HG03571 (cell line): ENCODE results near the gene LRP1.

Experiments used
- ATAC-seq: cut with Tn5 transposase; IDR thresholded peaks from one replicate; pipeline ENCODE4 v1.9.1; 2021; ENCODE audit not compliant: unreplicated experiment

The LRP1 gene

DNA sequence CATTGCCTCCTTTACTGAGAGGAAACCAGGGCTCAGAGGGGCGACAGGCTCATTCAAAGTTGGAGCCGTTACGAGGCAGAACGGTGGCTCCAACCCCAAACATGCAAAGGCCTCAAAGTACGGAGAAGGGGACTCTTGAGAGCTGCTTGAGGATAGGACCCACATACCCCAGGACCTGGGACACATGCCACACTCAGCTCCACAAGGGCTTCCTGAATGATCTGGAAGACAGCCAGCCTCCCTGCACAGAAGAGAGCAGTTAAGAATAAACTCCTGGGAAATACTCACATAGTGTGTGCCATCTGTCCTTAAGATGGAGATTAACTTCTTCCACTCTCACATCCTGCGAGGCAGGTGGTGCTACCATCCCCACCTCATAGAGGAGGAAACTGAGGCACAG, 61.8 kb downstream of the LRP1 start:
- no peak for ATAC-seq

DNA sequence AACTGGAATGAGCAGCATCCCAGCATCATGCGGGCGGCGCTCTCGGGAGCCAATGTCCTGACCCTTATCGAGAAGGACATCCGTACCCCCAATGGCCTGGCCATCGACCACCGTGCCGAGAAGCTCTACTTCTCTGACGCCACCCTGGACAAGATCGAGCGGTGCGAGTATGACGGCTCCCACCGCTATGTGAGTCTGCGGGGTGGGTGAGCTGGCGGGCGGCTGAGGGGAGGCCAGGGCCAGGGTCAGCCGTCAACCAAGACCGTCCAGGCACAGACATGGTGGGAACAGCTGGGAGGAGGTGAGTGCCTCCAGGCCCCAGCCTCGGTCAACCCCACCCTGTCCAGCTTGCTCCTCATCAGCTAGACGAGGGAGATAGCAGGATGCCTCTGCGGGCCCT, 62.5 kb downstream of the LRP1 start:
- ATAC-seq: no peak

DNA sequence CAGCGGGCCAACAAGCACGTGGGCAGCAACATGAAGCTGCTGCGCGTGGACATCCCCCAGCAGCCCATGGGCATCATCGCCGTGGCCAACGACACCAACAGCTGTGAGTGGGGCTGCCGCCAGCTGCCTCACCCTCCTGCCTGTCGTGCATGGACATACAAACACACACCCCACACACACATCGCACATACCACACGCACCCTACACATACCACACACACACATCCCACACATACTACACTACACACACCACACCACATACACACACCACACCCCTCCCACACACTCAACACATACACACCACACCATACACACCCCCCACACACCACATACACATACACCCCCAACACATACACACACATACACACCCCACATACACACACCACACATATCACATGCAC, 63.1 kb downstream of the LRP1 start:
- no peak for ATAC-seq

DNA sequence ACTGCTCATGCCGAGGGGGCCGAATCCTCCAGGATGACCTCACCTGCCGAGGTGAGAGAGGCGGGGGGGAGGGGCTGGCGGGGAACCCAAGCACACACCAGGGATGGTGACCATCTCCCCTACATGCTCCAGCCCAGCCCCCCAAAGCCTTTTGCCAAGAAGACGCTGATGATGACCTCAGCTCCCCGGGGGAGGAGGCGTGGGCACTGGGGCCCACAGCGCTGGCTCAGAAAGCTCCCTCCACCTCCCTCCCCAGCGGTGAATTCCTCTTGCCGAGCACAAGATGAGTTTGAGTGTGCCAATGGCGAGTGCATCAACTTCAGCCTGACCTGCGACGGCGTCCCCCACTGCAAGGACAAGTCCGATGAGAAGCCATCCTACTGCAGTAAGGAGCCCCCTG, 64.6 kb downstream of the LRP1 start:
- ATAC-seq: no peak

DNA sequence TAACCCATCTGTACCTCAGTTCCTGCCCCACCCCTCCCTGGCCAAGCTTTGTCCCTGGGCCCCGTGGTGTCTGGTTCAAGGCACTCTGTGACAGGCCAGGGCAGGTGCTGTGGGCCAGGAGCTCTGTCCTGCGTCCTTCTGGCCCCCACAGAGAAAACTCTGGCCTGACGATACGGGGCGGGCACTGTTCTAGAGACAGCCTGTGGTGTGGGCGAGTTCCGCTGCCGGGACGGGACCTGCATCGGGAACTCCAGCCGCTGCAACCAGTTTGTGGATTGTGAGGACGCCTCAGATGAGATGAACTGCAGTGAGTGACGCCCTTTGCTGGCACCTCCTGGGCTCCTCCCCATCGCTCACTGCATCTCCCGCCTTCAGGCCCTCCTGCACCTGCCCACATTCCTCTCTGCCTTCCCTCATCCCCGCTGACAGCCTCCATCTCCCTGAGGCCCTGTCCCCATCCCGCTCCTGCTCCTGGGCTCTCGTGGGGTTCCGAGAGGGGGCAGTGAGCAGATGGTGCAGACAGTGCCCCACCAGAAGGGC, 65.5 kb downstream of the LRP1 start:
- no peak for ATAC-seq

DNA sequence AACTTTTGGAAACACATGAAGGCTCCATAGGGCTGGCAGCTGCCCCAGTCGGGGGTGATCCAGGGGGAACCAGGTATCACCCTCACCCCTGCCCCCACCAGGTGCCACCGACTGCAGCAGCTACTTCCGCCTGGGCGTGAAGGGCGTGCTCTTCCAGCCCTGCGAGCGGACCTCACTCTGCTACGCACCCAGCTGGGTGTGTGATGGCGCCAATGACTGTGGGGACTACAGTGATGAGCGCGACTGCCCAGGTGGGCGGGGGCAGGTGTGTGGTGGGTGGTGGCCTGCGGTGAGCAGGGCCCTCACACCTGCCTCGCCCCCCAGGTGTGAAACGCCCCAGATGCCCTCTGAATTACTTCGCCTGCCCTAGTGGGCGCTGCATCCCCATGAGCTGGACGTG, 66.0 kb downstream of the LRP1 start:
- no peak for ATAC-seq

DNA sequence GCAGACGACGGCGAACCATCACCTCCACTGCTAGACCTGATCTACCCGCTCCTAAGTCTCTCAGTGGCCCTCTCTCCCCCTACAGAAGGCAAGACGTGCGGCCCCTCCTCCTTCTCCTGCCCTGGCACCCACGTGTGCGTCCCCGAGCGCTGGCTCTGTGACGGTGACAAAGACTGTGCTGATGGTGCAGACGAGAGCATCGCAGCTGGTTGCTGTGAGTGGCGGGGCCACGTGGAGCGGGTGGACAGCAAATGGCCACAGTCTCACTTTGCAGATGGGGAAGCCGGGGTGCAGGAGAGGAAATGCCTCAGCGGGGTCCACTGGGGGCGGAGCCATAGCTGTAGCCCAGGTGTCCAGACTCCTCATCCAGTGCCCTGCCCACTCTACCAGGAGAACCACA, 66.9 kb downstream of the LRP1 start:
- ATAC-seq: no peak

DNA sequence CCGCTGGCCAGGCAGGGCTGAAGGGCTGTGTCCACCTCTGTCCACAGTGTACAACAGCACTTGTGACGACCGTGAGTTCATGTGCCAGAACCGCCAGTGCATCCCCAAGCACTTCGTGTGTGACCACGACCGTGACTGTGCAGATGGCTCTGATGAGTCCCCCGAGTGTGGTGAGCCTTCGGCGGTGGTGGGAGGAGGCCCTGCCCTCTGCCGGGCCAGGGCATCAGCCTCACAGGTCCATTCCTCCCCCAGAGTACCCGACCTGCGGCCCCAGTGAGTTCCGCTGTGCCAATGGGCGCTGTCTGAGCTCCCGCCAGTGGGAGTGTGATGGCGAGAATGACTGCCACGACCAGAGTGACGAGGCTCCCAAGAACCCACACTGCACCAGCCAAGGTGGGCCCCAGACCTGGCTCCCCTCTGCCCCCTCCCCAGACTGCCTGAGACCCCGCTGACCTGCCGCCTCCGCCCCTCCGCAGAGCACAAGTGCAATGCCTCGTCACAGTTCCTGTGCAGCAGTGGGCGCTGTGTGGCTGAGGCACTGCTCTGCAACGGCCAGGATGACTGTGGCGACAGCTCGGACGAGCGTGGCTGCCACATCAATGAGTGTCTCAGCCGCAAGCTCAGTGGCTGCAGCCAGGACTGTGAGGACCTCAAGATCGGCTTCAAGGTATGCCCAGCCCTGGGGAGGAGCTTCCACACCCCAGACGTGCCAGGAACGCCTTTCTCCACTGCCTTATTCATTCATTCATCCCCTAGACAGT, 67.5 kb downstream of the LRP1 start:
- no peak for ATAC-seq

DNA sequence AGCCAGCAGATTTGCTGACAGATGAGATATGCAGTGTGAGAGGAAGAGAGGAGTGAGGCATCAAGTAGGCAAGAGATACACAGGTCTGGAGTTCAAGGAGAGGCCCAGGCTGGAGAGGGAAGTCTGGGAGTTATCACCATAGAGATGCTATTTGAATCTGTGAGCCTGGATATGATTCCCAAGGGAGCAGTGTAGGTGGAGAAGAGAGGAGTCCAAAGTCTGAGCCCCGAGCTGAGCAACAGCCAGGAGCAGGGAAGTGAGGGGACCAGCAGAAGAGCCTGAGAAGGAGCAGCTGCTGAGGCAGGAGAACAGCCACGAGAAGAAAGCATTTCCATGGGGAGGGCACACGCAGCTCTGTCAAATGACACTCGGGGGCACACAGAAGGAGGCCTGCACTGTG, 68.2 kb downstream of the LRP1 start:
- no peak for ATAC-seq

DNA sequence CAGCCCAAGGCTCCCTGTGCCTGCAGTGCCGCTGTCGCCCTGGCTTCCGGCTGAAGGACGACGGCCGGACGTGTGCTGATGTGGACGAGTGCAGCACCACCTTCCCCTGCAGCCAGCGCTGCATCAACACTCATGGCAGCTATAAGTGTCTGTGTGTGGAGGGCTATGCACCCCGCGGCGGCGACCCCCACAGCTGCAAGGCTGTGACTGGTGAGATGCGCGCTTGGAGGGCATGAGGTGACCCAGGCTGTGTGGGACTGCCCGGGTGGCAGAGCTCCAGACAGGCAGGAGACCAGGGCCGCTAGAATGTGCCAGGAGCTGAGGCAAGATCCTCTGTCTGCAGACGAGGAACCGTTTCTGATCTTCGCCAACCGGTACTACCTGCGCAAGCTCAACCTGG, 68.7 kb downstream of the LRP1 start:
- ATAC-seq: no peak

DNA sequence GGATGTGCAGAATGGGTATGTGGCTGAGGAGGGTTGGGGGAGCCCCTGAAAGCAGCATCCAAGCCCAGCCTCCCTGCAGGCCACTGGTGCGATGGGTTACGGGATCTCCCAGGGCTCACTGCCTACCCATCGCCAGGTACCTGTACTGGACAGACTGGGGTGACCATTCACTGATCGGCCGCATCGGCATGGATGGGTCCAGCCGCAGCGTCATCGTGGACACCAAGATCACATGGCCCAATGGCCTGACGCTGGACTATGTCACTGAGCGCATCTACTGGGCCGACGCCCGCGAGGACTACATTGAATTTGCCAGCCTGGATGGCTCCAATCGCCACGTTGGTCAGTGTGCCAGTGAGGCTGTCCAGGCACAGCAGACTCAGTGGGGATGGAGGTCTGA, 70.0 kb downstream of the LRP1 start:
- ATAC-seq: no peak

DNA sequence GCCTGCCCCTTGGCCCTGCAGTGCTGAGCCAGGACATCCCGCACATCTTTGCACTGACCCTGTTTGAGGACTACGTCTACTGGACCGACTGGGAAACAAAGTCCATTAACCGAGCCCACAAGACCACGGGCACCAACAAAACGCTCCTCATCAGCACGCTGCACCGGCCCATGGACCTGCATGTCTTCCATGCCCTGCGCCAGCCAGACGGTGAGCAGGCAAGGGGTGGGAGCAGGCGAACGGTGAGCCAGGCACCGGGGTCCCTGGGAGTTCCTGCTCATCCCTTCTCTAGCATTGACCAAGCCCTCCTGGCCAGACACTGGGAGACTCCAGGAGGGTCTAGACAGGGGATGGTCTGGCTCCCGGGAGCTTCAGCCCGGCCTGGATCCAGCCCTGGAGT, 70.9 kb downstream of the LRP1 start:
- no peak for ATAC-seq

DNA sequence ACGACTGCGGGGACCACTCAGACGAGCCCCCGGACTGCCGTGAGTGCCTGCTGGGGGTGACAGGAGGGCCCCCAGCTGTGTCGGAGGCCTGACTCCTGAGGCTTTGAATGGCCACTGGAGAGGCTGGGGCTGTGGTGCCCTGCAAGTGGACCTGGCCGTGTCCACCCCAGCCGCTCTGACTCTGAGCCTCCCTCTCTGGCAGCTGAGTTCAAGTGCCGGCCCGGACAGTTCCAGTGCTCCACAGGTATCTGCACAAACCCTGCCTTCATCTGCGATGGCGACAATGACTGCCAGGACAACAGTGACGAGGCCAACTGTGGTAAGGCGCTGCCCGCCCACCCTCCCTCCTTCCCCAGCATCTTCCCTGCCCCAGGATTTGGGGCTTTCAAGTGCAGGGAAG, 72.2 kb downstream of the LRP1 start:
- ATAC-seq: no peak

DNA sequence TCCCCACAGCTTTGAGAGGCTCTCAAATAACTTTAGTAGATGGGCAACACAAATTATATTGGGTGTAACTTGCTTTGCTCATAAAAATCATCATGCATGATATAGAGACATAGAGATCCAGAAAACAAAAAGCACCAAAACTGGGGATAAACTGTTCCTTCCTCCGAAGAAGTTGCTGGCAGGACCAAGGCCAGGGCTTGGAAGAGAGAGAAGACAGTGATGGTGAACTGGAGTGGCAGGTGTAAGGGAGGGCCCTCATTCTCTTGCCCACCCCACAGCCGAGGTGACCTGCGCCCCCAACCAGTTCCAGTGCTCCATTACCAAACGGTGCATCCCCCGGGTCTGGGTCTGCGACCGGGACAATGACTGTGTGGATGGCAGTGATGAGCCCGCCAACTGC, 72.9 kb downstream of the LRP1 start:
- no peak for ATAC-seq

DNA sequence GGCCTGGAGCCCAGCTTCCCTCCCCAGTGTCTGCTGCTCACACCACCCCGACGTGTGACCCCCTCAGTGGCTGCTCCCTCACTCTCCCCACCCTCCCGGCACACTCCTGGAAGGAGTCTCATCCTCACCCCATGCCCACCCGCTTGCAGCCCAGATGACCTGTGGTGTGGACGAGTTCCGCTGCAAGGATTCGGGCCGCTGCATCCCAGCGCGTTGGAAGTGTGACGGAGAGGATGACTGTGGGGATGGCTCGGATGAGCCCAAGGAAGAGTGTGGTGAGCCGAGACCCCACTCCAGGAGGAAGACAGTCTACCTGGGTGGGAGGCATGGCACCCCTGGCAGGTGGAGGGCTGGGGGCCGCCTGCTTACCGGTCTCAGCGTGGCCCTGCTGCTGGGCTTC, 73.3 kb downstream of the LRP1 start:
- ATAC-seq: no peak

DNA sequence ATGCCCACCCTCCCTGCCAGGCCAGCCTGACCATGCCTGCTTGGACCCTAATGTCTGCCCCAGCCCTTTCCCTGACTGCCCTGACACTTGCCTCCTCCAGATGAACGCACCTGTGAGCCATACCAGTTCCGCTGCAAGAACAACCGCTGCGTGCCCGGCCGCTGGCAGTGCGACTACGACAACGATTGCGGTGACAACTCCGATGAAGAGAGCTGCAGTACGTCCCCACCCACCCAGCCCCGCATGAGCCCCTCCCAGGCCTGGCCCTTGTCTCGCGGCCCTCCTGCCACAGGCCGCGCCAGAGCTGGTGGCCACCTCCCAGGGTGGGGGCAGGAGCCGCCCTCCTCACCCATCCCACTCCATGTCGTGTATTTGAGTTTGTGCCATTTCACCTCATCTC, 74.0 kb downstream of the LRP1 start:
- ATAC-seq: no peak

DNA sequence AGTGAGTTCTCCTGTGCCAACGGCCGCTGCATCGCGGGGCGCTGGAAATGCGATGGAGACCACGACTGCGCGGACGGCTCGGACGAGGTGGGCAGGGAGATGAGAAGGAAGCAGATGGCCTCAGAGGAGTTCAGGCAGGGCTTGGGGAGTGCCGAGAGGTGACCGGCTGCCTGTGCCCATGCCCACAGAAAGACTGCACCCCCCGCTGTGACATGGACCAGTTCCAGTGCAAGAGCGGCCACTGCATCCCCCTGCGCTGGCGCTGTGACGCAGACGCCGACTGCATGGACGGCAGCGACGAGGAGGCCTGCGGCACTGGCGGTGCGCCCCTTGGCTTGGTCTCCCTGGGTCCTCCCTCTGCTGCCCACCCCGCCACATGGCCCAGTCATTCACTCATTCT, 74.9 kb downstream of the LRP1 start:
- no peak for ATAC-seq

DNA sequence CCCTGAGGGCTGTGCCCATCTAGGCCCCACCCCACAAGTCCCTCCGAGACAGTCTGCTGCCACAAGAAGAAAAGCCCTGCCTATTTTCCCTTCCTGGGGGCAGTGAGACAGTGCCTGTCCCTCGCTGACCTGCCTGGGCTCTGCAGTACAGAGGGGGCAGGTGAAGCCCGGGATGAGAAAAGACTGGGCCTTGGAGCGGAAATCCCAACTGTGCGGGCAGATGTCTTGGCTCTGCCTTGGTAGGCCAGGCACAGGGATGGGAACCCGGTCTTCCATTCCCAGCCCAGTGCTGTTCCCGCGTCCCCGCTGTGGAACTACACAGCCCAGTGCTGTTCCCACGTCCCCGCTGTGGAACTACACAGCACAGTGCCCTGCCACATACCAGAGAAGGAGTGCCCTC, 75.5 kb downstream of the LRP1 start:
- ATAC-seq: no peak

DNA sequence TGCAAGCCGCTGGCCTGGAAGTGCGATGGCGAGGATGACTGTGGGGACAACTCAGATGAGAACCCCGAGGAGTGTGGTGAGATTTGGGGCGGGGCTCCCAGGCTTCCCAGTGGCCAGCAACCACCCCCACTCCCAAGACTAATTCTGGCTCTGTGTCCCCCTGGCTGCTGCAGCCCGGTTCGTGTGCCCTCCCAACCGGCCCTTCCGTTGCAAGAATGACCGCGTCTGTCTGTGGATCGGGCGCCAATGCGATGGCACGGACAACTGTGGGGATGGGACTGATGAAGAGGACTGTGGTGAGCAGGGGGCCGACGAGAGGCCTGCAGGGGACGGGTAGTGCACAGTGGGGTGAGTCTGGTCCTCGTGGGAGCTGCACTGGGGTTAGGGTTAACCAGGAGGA, 76.2 kb downstream of the LRP1 start:
- no peak for ATAC-seq

DNA sequence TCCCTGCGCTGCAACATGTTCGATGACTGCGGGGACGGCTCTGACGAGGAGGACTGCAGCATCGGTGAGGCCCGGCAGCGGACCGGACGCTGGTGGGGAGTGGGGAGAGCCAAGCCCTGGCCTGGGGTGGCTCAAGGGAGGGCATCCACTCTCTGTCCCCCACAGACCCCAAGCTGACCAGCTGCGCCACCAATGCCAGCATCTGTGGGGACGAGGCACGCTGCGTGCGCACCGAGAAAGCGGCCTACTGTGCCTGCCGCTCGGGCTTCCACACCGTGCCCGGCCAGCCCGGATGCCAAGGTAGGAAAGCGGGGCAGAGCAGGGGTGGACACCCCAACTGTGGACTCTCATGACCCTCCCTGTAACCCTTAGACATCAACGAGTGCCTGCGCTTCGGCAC, 76.9 kb downstream of the LRP1 start:
- no peak for ATAC-seq

DNA sequence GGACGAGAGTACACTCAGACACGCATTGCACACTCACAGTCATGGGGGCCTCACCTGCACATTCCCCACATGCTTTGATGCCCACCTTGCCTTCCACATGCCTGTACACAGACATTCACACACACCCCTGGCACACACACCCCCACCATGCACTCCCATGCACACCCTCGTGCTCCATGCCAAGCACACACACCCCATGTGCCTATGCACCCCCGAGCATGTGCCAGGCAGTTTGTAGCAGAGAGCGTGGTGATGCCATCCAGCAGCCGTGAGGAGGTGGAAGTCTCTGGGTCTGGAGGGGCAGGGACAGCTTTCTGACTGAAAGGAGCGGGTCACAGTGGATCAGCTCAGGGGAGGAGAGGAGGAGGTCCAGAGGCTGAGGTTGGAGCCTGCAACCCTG, 77.6 kb downstream of the LRP1 start:
- no peak for ATAC-seq

DNA sequence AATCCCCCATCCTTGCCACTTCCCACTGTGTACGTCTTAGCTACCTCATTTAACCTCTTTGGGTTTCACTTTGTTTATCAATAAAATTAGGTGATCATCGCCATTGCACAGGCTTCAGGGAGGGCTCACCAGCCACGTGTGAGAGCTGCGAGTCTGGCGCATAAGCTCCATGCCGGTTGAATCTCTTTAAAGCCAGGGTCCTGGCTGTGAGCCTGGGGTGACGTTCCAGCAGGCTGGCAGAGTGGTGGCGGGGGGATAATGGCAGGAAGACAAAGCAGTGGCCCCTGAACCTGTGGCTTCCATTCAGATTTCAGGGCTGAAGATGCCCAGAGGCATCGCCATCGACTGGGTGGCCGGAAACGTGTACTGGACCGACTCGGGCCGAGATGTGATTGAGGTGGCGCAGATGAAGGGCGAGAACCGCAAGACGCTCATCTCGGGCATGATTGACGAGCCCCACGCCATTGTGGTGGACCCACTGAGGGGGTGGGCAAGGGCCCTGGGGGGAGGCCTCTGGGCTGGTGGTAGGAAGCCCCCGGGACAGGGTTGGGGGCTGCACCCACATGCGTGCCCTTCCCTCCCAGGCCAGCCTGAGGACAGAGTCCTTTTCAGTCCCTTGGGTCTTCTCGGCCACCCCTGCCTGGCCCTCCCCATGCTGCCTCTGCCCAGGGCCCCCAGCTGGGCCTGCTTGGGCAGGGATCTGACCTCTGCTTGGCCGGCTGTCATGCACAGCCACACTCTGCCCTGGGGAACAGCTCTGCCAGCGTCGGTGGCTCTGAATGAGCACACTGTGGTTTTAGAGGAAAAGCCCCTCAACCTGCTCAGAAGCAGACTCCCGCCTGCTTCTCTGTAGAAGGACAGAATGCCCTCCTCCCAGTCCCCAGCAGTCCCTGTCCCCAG, 79.7 kb downstream of the LRP1 start:
- no peak for ATAC-seq
